GM19240 (cell line): ENCODE results near the gene ARMCX5.

ENCODE experiments used
- DNase-seq: peaks from one replicate; pipeline ENCODE4 v3.0.0; 2011; ENCODE audit warnings: low spot score; ENCODE audit not compliant: insufficient read length

ARMCX5 gene

GRCh38 chrX:102599084-102599950 is at the start of gene ARMCX5:
Gene ARMCX5 (plus strand): TSS chrX:102599515. CDS start chrX:102602142, 2,627 bp downstream.
- no peak for DNase-seq

- DNase-seq: no peak
Measured at GRCh38 chrX:102558607-102559006, 40.7 kb upstream of the ARMCX5 start.

DNA sequence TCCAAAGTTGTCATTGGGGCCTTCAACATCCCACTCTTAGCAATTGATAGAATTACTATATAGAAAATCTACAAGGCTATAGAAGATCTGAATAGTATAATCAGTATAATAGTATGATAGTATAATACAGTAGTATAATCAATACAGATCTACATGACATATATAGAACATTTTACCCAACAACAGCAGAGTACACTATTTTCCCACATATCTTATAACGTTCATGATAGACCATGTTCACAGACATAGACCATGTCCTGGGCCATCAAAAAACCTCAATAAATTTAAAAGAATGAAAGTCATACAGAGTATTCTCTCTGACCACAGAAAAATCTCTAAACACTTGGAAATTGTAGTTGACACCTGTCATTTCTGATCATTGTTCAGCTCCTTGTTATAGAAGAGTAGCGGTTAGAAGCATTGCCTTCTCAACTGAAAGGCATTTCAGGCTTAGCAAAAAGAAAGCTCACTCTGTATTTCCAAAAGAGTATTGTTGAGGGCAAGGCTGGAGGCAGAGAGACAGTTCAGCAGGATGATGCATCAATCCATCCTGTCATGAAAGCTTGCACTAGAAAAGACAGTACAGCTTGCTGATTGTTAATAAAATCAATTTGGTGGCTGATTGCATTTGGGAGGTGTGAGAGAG is 38.8 kb upstream of the ARMCX5 start:
- DNase-seq: no peak

GRCh38 chrX:102580891-102581290 is 18.4 kb upstream of the ARMCX5 start:
- DNase-seq: no peak

DNA sequence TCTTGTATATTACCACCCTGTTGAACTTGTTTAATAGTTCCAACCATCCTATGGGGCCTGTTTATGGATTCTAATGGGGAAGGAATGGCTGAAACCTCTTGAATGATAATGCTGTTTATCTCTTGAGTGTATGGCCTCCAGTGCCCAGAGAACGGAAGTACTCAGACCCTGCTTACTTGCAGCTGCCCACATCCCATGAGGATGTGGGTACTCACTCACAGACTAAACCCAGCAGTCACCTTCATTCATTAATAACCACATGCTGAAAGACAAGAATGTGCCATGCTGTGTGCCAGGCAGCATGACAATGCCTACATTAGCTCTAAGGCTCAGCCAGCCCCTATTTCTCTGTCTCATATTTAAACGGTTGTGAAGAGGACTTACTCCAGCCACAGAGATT is 5.9 kb upstream of the ARMCX5 start:
- DNase-seq: no peak

GRCh38 chrX:102599951-102600579 is 750 bp downstream of the ARMCX5 start:
- no peak for DNase-seq

DNA sequence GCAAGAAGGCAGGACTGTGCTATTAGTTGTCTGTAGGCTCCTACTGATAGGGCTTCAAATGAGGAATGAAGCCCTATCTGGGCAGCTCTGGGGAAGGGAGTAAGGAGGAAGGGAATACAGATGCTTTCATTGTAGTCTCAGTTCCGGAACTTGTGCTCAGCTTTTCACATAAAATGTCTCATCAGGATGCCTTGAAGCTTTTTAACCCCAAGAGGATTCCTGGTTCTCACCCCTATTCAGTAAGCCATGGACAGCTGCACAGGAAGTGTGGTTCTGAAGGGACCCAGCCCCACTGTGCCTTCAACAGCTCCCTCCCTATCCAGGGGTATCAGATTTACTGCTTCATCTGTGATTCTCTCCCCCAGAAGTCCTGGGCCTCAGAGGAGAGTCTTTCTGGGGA is 5.0 kb downstream of the ARMCX5 start:
- DNase-seq: no peak

DNA sequence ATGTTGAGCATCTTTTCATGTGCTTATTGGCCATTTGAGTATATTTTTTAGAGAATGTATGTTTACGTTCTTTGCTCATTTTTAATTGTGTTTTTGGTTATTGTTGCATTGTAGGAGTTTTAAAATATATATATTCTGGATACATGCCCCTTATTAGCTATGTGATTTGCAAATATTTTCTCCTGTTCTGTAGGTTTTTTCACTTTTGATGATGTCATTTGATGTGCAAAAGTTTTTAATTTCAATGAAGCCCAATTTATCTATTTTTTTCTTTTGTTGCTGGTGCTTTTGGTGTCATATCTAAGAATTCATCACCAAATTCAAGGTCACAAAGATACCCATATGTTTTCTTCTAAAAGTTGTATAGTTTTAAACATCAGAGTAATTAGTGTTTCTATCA is 6.8 kb downstream of the ARMCX5 start:
- no peak for DNase-seq

DNA sequence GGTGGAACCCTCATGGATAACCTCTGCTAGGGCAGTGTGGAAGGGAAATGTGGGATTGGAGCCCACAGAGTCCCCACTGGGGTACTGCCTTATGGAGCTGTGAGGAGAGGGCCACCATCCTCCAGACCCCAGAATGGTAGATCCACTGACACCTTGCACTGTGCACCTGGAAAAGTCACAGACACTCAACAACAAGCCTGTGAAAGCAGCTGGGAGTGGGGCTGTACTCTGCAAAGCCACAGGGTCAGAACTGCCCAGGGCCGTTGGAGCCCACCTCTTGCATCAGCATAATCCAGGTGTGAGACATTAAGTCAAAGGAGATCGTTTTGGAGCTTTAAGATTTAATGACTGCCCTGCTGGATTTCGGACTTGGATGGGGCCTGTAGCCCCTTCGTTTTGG is 11.6 kb downstream of the ARMCX5 start:
- no peak for DNase-seq

GRCh38 chrX:102624105-102624504 is 24.8 kb downstream of the ARMCX5 start:
- no peak for DNase-seq

- DNase-seq: no peak
Measured at GRCh38 chrX:102627640-102628039, 28.3 kb downstream of the ARMCX5 start.

DNA sequence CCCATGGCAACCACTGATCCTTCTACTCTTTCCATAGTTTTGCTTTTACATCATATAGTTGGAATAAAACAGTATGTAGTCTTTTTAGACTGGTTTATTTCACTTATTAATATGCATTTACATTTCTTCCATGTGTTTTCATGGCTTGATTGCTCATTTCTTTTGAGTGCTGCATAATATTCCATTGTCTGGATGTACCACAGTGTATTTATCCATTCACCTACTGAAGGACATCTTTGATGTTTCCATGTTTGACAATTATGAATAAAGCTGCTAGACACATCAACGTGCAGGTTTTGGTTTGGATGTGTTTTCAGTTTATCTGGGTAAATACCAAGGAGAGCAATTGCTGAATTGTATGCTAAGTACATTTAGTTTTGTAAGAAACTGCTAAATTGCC is 38.2 kb downstream of the ARMCX5 start:
- no peak for DNase-seq

DNA sequence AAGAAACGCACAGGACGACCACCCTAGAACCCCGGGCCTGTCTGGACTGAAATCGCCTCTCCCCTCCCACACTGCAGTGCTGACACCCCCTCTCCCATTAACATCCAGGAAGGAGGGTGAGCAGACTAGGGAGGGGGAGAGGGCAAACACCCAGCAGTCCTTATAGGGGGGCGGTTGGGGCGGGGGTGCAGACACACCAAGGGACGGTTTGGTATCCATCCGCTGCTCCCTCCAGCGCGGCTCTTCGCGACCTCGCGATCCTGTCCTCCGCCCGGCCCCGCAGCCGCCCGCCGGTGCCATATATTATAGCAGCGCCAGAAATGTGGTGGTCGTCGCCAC is 51.6 kb downstream of the ARMCX5 start:
- no peak for DNase-seq

DNA sequence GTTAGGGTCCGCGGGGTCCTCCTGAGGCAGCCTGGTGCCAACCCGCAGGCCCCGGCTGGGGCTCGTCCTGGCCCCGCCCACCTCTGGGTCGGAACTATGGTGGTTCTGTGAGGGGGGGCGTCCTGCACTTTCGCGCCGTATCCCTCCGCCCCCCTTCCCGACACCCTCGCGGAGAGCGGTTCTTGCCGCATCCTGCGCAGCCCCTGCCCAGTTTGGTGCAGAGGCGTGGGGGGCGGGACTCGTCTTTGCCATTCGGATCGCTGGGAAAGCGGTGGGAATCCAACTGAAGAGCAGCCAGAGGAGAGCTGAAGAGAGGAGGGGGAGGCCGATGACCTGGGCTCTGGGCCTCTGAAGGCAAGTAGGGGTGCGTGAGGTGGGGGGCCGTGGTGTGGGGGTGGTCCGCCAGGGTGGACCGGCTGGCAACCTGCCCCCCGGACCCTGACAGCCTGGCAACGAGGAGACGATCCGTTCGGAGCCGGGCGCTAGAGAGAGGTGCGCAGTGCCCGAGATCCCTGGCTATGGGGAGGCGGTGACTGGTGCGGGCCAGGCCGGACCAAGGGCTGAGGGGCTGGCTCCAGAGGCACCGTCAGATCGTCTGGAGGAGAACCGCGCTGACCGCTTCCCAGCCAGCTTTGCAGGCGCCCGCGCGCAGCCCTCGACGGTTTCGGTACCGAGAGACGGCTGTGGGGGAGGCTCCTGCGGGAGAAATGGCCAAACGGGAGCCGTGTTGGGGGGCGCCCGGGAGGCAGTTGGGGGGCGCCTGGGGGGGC is 52.1 kb downstream of the ARMCX5 start, which contains the start of gene GPRASP1:
Gene GPRASP1 (plus strand): TSS at position 242 of the 770 bp plus-strand sequence. CDS start 2,431 bp downstream, outside the sequence.
- no peak for DNase-seq

DNA sequence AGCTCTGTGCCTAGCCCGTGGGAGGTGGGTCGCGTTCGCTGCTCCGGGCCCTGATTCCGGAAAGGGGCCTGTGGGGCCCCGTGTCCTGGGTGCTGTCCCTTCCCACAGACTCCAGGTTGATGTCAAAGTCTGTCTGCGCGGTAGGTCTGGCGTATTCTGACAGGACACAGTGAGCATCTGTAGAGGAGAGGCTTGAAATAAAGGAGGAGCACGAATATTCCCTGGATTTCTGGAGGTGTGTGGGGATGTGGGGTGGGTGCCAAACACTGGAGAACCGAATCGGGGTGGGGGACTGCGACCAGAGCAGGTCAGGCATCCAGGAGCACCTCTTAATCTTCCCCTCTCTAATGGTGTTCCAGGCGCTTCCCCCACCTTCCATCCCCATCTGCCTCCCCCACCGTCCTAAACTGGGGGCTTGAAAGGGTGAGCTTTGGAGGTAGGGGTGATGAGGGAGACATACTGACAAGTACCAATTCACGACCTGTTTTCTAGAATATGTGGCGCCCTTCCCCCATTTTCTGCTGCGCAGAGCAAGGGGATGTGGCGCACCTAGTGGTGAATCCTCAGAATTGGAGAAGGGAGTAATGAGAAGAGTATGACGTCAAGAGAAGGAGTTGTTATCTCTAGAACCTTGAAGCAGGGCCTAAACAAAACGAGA is 52.8 kb downstream of the ARMCX5 start:
- DNase-seq: no peak
